ENCODE data around the gene ZEB2. TPM values are rescaled to one million over a fixed set of nuclear protein-coding genes. Genes with fewer than 3 reads are reported as not detected.

The ZEB2 gene
- total and polyA plus RNA-seq, 2 donors (not counting 3 experiments of a cell fraction or from before 2014, with no cell fraction given) = 17.9 to 49.6 TPM

GRCh38 chr2:144541396-144541795, 21.5 kb upstream of the ZEB2 start:
- POLR2A ChIA-PET = no interaction called here
- H3K27ac ChIP-seq (ENCODE audit: insufficient read depth, low read depth, low read length) = no peak overlapping the region
- no peaks in the 10 kb centered on the region for H3K9me3 ChIP-seq (replicated peaks; ENCODE audit: control insufficient read depth, insufficient read depth, low read length)
- H3K36me3 ChIP-seq (ENCODE audit: control insufficient read depth in 2 of 2, extremely low read depth in 1 of 2, insufficient read depth in 2 of 2, low read length in 2 of 2) = no peaks in the 10 kb centered on the region
- no peak overlapping the region for H3K4me2 ChIP-seq (ENCODE audit: insufficient read depth, low read length)
- BruUV-seq (replicated peaks) = no TSS peak
- H3K4me1 ChIP-seq (ENCODE audit: control insufficient read depth, extremely low read depth, insufficient read depth, low read length) = no peaks in the 10 kb centered on the region
- H3K79me2 ChIP-seq (ENCODE audit: control insufficient read depth, insufficient read depth, low read length) = no peaks in the 10 kb centered on the region
- CTCF ChIA-PET = no interaction called here
- dilution Hi-C loops (cut with MboI; ENCODE audit: extremely low pct_ligation_motif_present, low sequenced_read_pairs) (no loop called here), intact Hi-C loops (cut with micrococcal nuclease) (no loop called here)
- H3K9me1 ChIP-seq (replicated peaks; ENCODE audit: control insufficient read depth, extremely low read depth, insufficient read depth, low read length) = no peaks in the 10 kb centered on the region
- no peak for TF ChIP-seq JUN (IDR thresholded peaks at IDR 0.05; ENCODE audit: borderline replicate concordance, insufficient read depth, insufficient read length, low read depth)
- TF ChIP-seq MAX (IDR thresholded peaks at IDR 0.05; ENCODE audit: insufficient read depth, insufficient read length) = no peak
- TF ChIP-seq POLR2A (IDR thresholded peaks at IDR 0.05; ENCODE audit: low read depth, low read length) = no peak
- no peak for TF ChIP-seq FOS (IDR thresholded peaks at IDR 0.05; ENCODE audit: borderline replicate concordance, insufficient read depth, low read length)
- TF ChIP-seq EZH2 (IDR thresholded peaks at IDR 0.05; ENCODE audit: borderline replicate concordance, low read depth, low read length, severe bottlenecking) = no peak
- TF ChIP-seq MYC (IDR thresholded peaks at IDR 0.05; ENCODE audit: low read depth, low read length) = no peak
- DNase-seq (ENCODE audit: low read depth, low spot score) (no peak), FAIRE-seq (no peak)
- no peaks in the 10 kb centered on the region for H3K27me3 ChIP-seq (ENCODE audit: control insufficient read depth in 2 of 2, insufficient read depth in 2 of 2, low read length in 2 of 2)
- no peaks in the 10 kb centered on the region for H4K20me1 ChIP-seq (replicated peaks; ENCODE audit: control insufficient read depth, extremely low read depth, insufficient read depth, low read length)
- H3K9ac ChIP-seq (replicated peaks; ENCODE audit: extremely low read depth, insufficient read depth, low read length) = no peak overlapping the region
- H3K4me3 ChIP-seq (replicated peaks in 1 of 3; ENCODE audit: insufficient read depth in 1 of 3, low read depth in 1 of 3, low read length in 3 of 3) = no peak overlapping the region
- no peak overlapping the region for H2AFZ ChIP-seq (ENCODE audit: low read depth, low read length)

- intact Hi-C loops (cut with micrococcal nuclease) = no loop called here
- Histone ChIP-seq H2AFZ (ENCODE audit: low read depth, low read length) (no peak overlapping the region), H3K27ac (ENCODE audit: insufficient read depth, low read depth, low read length) (no peak overlapping the region), H4K20me1 (replicated peaks; ENCODE audit: control insufficient read depth, extremely low read depth, insufficient read depth, low read length) (no peaks in the 10 kb centered on the region), H3K27me3 (ENCODE audit: control insufficient read depth in 2 of 2, insufficient read depth in 2 of 2, low read length in 2 of 2) (no peaks in the 10 kb centered on the region), H3K9me1 (replicated peaks; ENCODE audit: control insufficient read depth, extremely low read depth, insufficient read depth, low read length) (peaks cover 3% of the 10 kb centered on the region), H3K9me3 (replicated peaks; ENCODE audit: control insufficient read depth, insufficient read depth, low read length) (no peaks in the 10 kb centered on the region), H3K9ac (replicated peaks; ENCODE audit: extremely low read depth, insufficient read depth, low read length) (no peak overlapping the region), H3K4me3 (replicated peaks in 1 of 3; ENCODE audit: insufficient read depth in 1 of 3, low read depth in 1 of 3, low read length in 3 of 3) (no peak overlapping the region), H3K4me1 (ENCODE audit: control insufficient read depth, extremely low read depth, insufficient read depth, low read length) (no peaks in the 10 kb centered on the region), H3K36me3 (ENCODE audit: control insufficient read depth in 2 of 2, extremely low read depth in 1 of 2, insufficient read depth in 2 of 2, low read length in 2 of 2) (no peaks in the 10 kb centered on the region), H3K79me2 (ENCODE audit: control insufficient read depth, insufficient read depth, low read length) (no peaks in the 10 kb centered on the region), H3K4me2 (ENCODE audit: insufficient read depth, low read length) (no peak overlapping the region)
- CTCF ChIA-PET = no interaction called here
- no peak for TF ChIP-seq MAX (IDR thresholded peaks at IDR 0.05; ENCODE audit: insufficient read depth, insufficient read length)
- no peak for TF ChIP-seq JUN (IDR thresholded peaks at IDR 0.05; ENCODE audit: borderline replicate concordance, insufficient read depth, insufficient read length, low read depth)
- TF ChIP-seq FOS (IDR thresholded peaks at IDR 0.05; ENCODE audit: borderline replicate concordance, insufficient read depth, low read length) = no peak
- no peak for TF ChIP-seq CTCF (IDR thresholded peaks at IDR 0.05; ENCODE audit: extremely low read depth in 1 of 2, insufficient read depth in 1 of 2, low read depth in 1 of 2, low read length in 2 of 2)
- TF ChIP-seq POLR2A (IDR thresholded peaks at IDR 0.05; ENCODE audit: low read depth, low read length) = no peak
- TF ChIP-seq POLR2AphosphoS5 (IDR thresholded peaks at IDR 0.05; ENCODE audit: insufficient read depth, low read depth, low read length) = no peak
- TF ChIP-seq EZH2 (IDR thresholded peaks at IDR 0.05; ENCODE audit: borderline replicate concordance, low read depth, low read length, severe bottlenecking) = no peak
- TF ChIP-seq GATA2 (IDR thresholded peaks at IDR 0.05; ENCODE audit: insufficient read depth, insufficient read length, low read depth, low read length) = no peak
- no peak for TF ChIP-seq MYC (IDR thresholded peaks at IDR 0.05; ENCODE audit: low read depth, low read length)
- FAIRE-seq (no peak), DNase-seq (ENCODE audit: low read depth, low spot score) (no peak)
- dilution Hi-C loops (cut with MboI; ENCODE audit: extremely low pct_ligation_motif_present, low sequenced_read_pairs) = no loop called here
- no TSS peak for BruUV-seq (replicated peaks)
- POLR2A ChIA-PET = no interaction called here
Measured at GRCh38 chr2:144539289-144539782, 19.4 kb upstream of the ZEB2 start.

Data from endothelial cell of umbilical vein (primary cell).